Epithelial cell of prostate (primary cell): Measurements from ENCODE around the gene RPIA.

Source experiments
- DNase-seq: peaks from one replicate; pipeline ENCODE4 v3.0.0-alpha.2; 2011; ENCODE audit warnings: low read depth, low spot score
- H3K27ac ChIP-seq: fragments of 450-650 bp; 2 replicates; pipeline ENCODE4 v1.5.1; 2017; ENCODE audit warnings: mild to moderate bottlenecking

Gene RPIA

GRCh38 chr2:88683160-88684021, 8.1 kb upstream of the RPIA start:
- H3K27ac ChIP-seq: no peak overlapping the region
- DNase-seq: no peak

GRCh38 chr2:88684519-88684918, 7.0 kb upstream of the RPIA start:
- H3K27ac ChIP-seq: no peak overlapping the region
- DNase-seq: no peak

DNA sequence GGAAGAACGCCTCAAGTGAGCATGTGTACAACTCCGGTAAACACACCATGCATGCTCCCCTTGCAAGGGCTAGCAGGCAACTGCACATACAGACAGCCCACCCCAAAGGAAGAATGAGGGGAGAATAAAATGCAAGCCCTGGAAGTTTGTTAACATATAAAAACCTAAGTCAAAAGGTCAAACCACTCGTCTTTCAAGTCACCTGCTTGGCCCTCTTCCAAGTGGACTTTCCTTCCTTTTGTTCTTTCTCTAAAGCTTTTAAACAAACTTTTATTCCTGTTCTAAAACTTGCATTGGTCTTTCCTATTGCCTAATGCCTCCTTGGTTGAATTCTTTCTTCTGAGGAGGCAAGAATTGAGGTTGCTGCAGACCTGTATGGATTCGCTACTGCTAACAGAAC, 5.2 kb upstream of the RPIA start:
- DNase-seq: no peak
- no peak overlapping the region for H3K27ac ChIP-seq

GRCh38 chr2:88687384-88687783, 4.1 kb upstream of the RPIA start:
- no peak for DNase-seq
- no peak overlapping the region for H3K27ac ChIP-seq

- peak; percentile 46 for DNase-seq
- peak overlapping the region; percentile 67 for H3K27ac ChIP-seq
Observed at GRCh38 chr2:88690591-88691338, 708 bp upstream of the RPIA start.

- DNase-seq: no peak
- H3K27ac ChIP-seq: no peak overlapping the region
Observed at GRCh38 chr2:88692187-88692586, 714 bp downstream of the RPIA start.

DNA sequence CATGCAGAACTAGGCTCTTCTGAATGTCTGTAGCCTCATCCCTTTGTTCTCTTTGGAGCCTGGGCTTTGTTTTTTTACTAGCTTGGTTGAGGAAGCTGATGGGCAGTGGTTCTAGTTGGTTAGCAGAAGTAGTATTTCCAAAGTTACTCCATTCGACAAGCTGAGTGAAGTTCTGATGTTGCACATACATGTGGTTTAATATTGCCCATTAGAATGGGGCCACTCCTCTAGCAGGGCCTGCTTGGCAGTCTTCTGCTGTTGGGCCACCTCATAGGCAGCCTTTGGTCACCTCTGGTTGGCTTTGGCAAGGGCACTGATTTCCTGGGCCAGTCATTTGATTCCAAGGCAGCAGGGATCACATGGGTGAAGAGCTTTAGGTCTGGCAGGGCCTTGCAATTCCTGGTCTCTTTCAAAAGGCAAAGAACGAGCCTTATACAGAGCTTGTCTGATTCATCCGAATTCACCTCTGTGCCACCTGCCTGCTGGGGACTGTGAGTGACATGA, 2.5 kb downstream of the RPIA start:
- H3K27ac ChIP-seq: no peak overlapping the region
- DNase-seq: no peak

- no peak overlapping the region for H3K27ac ChIP-seq
- no peak for DNase-seq
Observed at GRCh38 chr2:88696611-88697010, 5.1 kb downstream of the RPIA start.

GRCh38 chr2:88697370-88698026, 6.0 kb downstream of the RPIA start:
- DNase-seq: no peak
- H3K27ac ChIP-seq: no peak overlapping the region

DNA sequence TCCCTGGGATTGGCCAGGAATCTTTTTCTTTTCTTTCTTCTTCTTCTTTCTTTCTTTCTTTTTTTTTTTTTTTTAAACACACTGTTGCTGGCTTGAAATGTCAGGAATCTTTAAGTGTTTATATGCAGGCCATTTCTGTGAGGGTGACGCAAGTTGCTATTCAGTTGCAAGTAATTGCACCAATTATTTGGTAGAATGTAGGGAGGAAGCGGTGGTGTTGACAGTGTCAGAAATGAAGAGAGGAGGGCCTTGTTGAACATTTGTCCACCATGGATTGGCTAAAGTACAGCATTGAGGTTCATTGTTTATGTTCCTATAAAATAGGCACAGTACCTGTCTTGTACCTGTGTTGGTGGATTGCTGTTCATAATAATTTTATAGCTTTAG, 6.5 kb downstream of the RPIA start:
- DNase-seq: no peak
- H3K27ac ChIP-seq: peak overlapping the region; percentile 27

- peak overlapping the region; percentile 27 for H3K27ac ChIP-seq
- no peak for DNase-seq
Observed at GRCh38 chr2:88698498-88699233, 7.2 kb downstream of the RPIA start.

- DNase-seq: no peak
- no peak overlapping the region for H3K27ac ChIP-seq
Observed at GRCh38 chr2:88707003-88707402, 15.5 kb downstream of the RPIA start.

DNA sequence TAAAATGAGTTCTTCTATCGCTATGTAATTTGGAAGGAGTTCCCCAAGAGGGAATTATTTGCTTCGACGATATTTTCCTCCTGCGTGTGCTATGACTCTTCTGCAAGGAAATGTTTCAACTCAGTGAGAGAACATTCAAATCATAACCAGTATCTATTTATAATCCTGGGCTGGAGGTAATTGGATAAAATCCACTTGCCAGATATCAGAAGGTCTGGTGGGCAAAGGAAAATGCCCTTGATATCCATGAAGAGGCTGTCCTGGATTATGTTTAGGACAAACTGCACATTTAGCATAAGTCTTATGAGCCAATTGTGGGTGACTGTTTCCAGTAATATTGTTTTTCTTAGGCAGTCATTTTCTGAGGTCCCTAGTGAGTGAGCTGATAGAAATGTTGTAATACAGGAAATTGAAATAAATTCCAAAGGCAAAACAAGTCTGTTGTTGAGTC, 17.7 kb downstream of the RPIA start:
- peak overlapping the region; percentile 65 for H3K27ac ChIP-seq

GRCh38 chr2:88711289-88711688, 19.8 kb downstream of the RPIA start:
- no peak for DNase-seq
- no peak overlapping the region for H3K27ac ChIP-seq

More for the DNA sequence above, 17.7 kb downstream of the RPIA start:
- peak; percentile 22 for DNase-seq

DNA sequence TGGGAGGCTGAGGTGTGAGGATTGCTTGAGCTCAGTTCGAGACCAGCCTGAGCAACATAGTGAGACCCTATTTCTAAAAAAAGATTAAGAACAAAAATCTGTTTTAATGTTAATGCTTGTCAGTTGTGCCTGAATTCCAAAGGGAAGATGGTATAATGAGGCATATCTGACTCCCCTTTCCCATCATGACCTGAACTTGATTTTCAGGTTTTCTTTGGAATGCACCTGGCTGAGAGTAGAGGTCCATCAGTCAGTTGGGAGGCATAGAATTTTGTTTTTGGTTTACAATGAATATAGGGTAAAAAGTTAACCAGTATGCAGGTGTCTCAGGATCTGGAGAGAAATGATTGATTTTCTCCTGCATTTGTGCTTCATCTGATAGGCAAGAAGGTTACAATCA, 20.4 kb downstream of the RPIA start:
- DNase-seq: no peak
- H3K27ac ChIP-seq: no peak overlapping the region

DNA sequence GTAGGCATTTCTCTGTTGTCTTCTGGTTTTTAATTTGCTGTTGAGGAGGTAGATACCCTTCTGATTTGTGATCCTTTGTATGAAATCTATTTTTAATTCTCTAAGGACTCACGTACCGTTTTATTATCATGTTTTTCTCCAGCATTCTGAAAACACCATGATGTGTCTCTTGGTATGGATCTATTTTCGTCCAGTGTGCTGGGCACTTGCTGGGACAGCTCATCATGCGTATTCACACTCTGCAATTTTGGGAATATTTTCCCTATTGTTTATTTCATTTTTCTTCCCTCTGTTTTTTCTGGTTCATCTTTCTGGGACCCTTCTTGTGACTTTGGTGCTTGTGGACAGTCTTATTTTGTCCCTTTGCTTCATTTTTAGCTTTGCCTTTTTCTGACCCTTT, 21.9 kb downstream of the RPIA start:
- no peak for DNase-seq

GRCh38 chr2:88714667-88715066, 23.2 kb downstream of the RPIA start:
- no peak for DNase-seq
- H3K27ac ChIP-seq: no peak overlapping the region

More for the DNA sequence above, 21.9 kb downstream of the RPIA start:
- no peak overlapping the region for H3K27ac ChIP-seq

- no peak for DNase-seq
Observed at GRCh38 chr2:88720399-88720798, 28.9 kb downstream of the RPIA start.

GRCh38 chr2:88721268-88721667, 29.8 kb downstream of the RPIA start:
- no peak for DNase-seq
- H3K27ac ChIP-seq: no peak overlapping the region

More at GRCh38 chr2:88720399-88720798, 28.9 kb downstream of the RPIA start:
- no peak overlapping the region for H3K27ac ChIP-seq
